ENCODE measurements around the gene SLC22A14. TPM values are rescaled to one million over a fixed set of nuclear protein-coding genes. Genes with fewer than 3 reads are reported as not detected.

Gene SLC22A14
- total RNA-seq, 1 donor from 2014 or later = 0.31 TPM

- peak; percentile 62 for DNase-seq
These were observed 64.7 kb downstream of the SLC22A14 start, which contains the start of gene XYLB for GRCh38 chr3:38346587-38347410. Gene XYLB, plus strand, starts transcription at chr3:38346785. Its CDS starts 84 bp downstream, at chr3:38346869.

GRCh38 chr3:38347421-38348200 is 65.5 kb downstream of the SLC22A14 start:
- no peak for DNase-seq

GRCh38 chr3:38348903-38349302 is 66.8 kb downstream of the SLC22A14 start:
- no peak for DNase-seq

GRCh38 chr3:38349684-38350359 is 67.7 kb downstream of the SLC22A14 start:
- no peak for DNase-seq

- DNase-seq = no peak
These were observed 71.1 kb downstream of the SLC22A14 start for GRCh38 chr3:38353151-38353550.

GRCh38 chr3:38354588-38355330 is 72.7 kb downstream of the SLC22A14 start:
- no peak for DNase-seq

GRCh38 chr3:38359038-38359437 is 76.9 kb downstream of the SLC22A14 start:
- DNase-seq = no peak

GRCh38 chr3:38360345-38360744 is 78.3 kb downstream of the SLC22A14 start:
- DNase-seq = no peak

GRCh38 chr3:38361496-38361895 is 79.4 kb downstream of the SLC22A14 start:
- DNase-seq = no peak

- no peak for DNase-seq
These were observed 80.7 kb downstream of the SLC22A14 start for GRCh38 chr3:38362825-38363224.

GRCh38 chr3:38364721-38365400 is 82.8 kb downstream of the SLC22A14 start:
- DNase-seq = no peak

GRCh38 chr3:38365469-38366062 is 83.5 kb downstream of the SLC22A14 start:
- no peak for DNase-seq

- DNase-seq = no peak
These were observed 84.0 kb downstream of the SLC22A14 start for GRCh38 chr3:38366082-38366481.

GRCh38 chr3:38367779-38368178 is 85.7 kb downstream of the SLC22A14 start:
- no peak for DNase-seq

Small RNA genes lying within 50 kb of the gene (small RNA-seq; reads per million reads assigned to genes)
- not detected for gene RNU6-235P

Other genes starting within 250 kb of the SLC22A14 start
- 0.78 TPM for gene DLEC1, start 243.1 kb upstream of the SLC22A14 start, total RNA-seq
- gene ACAA1, start 145.2 kb upstream of the SLC22A14 start, total RNA-seq = 26.2 TPM
- 2.7 TPM for gene MYD88, start 143.6 kb upstream of the SLC22A14 start, total RNA-seq
- 54.9 TPM for gene OXSR1, start 116.8 kb upstream of the SLC22A14 start, total RNA-seq
- gene SLC22A13, start 16.5 kb upstream of the SLC22A14 start, total RNA-seq = 0.94 TPM
- gene XYLB, start 64.5 kb downstream of the SLC22A14 start, total RNA-seq = 7.3 TPM
- 42.6 TPM for gene ACVR2B, start 171.6 kb downstream of the SLC22A14 start, total RNA-seq
- 18.9 TPM for gene EXOG, start 214.0 kb downstream of the SLC22A14 start, total RNA-seq